GM12878 (cell line): ENCODE results near the gene ATP5ME.

Experiments used
- POLR2A ChIP-seq: IDR thresholded peaks from 2 replicates; pipeline ENCODE4 v1.6.1; 2011; ENCODE audit warnings: low read depth, mild to moderate bottlenecking, low read length
- POLR2AphosphoS5 ChIP-seq: IDR thresholded peaks from 2 replicates; pipeline ENCODE4 v1.6.1; 2011; ENCODE audit warnings: mild to moderate bottlenecking, low read length, inconsistent platforms
- RAD21 ChIP-seq: IDR thresholded peaks from 2 replicates; pipeline ENCODE4 v1.6.1; 2011; ENCODE audit warnings: mild to moderate bottlenecking, low read depth, low read length, moderate library complexity; ENCODE audit not compliant: insufficient read depth
- RCOR1 ChIP-seq: conservative IDR thresholded peaks from 2 replicates; pipeline ENCODE4 v1.6.1; 2012; ENCODE audit warnings: low read depth, low read length, improper control_type of control experiment
- RFX5 ChIP-seq: IDR thresholded peaks from 2 replicates; pipeline ENCODE4 v1.6.1; 2011; ENCODE audit warnings: low read depth, low read length, improper control_type of control experiment
- TAF1 ChIP-seq: IDR thresholded peaks from 2 replicates; pipeline ENCODE4 v1.6.1; 2011; ENCODE audit warnings: mild to moderate bottlenecking, low read depth, low read length, borderline replicate concordance
- TF ChIP-seq, protein P1 (sequence below), 3 experiments: IDR thresholded peaks in 2 of 3; conservative IDR thresholded peaks in 1 of 3; 2 replicates each; pipeline ENCODE4 v1.5.1; 2011; ENCODE audit warnings: low read depth in 3 of 3, low read length in 3 of 3, mild to moderate bottlenecking in 3 of 3, control low read depth in 2 of 3, moderate library complexity in 2 of 3, inconsistent platforms in 1 of 3, mixed read lengths in 1 of 3; ENCODE audit not compliant: control insufficient read depth in 2 of 3, insufficient read depth in 1 of 3; ENCODE audit errors: extremely low read depth in 1 of 3
- TF ChIP-seq, protein P2 (sequence below): IDR thresholded peaks from 2 replicates; pipeline ENCODE4 v1.6.1; 2012; ENCODE audit warnings: mild to moderate bottlenecking, low read depth, low read length
- TF ChIP-seq, protein P3 (sequence below): IDR thresholded peaks from 2 replicates; pipeline ENCODE4 v1.6.1; 2011; ENCODE audit warnings: low read depth, low read length, improper control_type of control experiment, borderline replicate concordance

DNA sequence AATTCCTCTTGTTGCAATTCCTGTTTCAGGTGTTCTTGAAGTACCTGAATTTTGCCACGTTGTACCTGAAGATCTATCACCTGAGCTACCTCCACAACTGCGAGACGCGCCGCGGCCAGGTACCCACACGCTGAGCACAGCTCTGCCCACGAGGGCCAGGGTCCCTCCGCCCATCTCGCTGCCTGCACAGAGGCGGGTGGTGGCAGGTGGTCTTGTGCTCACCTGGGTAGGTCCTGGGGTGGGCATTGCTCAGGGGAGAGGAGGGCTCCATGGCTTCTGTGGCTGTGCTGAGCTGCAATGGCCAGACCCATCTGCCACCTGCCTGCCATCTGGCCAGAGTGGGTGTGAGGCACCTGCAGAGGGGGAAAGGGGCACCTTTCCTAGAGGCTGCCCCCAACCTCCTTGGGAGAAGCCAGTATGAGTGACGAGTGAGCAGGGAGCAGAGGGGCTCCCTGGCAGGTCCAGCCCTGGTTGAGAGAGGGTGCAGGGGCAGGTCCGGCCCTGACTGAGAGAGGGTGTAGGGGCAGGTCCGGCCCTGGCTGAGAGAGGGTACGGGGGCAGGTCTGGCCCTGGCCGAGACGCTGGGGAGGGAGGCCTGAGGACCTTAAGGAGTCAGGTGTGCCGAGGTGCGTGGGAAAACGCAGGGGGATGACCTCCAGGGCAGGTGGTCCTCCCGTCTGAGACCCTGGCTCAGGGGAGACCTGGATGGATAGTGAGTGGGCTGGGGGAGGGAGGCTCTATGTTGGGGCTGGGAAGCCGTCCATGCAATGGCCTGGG lies 38.0 kb downstream of the ATP5ME start:
- TF ChIP-seq, protein P1, sequence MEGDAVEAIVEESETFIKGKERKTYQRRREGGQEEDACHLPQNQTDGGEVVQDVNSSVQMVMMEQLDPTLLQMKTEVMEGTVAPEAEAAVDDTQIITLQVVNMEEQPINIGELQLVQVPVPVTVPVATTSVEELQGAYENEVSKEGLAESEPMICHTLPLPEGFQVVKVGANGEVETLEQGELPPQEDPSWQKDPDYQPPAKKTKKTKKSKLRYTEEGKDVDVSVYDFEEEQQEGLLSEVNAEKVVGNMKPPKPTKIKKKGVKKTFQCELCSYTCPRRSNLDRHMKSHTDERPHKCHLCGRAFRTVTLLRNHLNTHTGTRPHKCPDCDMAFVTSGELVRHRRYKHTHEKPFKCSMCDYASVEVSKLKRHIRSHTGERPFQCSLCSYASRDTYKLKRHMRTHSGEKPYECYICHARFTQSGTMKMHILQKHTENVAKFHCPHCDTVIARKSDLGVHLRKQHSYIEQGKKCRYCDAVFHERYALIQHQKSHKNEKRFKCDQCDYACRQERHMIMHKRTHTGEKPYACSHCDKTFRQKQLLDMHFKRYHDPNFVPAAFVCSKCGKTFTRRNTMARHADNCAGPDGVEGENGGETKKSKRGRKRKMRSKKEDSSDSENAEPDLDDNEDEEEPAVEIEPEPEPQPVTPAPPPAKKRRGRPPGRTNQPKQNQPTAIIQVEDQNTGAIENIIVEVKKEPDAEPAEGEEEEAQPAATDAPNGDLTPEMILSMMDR (IDR thresholded peaks at IDR 0.05 in 2 of 3, conservative IDR thresholded peaks at IDR 0.05 in 1 of 3; ENCODE audit: control insufficient read depth in 2 of 3, extremely low read depth in 1 of 3, insufficient read depth in 1 of 3, low read depth in 3 of 3, low read length in 3 of 3) = no peak
- TF ChIP-seq, protein P2, sequence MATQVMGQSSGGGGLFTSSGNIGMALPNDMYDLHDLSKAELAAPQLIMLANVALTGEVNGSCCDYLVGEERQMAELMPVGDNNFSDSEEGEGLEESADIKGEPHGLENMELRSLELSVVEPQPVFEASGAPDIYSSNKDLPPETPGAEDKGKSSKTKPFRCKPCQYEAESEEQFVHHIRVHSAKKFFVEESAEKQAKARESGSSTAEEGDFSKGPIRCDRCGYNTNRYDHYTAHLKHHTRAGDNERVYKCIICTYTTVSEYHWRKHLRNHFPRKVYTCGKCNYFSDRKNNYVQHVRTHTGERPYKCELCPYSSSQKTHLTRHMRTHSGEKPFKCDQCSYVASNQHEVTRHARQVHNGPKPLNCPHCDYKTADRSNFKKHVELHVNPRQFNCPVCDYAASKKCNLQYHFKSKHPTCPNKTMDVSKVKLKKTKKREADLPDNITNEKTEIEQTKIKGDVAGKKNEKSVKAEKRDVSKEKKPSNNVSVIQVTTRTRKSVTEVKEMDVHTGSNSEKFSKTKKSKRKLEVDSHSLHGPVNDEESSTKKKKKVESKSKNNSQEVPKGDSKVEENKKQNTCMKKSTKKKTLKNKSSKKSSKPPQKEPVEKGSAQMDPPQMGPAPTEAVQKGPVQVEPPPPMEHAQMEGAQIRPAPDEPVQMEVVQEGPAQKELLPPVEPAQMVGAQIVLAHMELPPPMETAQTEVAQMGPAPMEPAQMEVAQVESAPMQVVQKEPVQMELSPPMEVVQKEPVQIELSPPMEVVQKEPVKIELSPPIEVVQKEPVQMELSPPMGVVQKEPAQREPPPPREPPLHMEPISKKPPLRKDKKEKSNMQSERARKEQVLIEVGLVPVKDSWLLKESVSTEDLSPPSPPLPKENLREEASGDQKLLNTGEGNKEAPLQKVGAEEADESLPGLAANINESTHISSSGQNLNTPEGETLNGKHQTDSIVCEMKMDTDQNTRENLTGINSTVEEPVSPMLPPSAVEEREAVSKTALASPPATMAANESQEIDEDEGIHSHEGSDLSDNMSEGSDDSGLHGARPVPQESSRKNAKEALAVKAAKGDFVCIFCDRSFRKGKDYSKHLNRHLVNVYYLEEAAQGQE = no peak
- TF ChIP-seq, protein P3, sequence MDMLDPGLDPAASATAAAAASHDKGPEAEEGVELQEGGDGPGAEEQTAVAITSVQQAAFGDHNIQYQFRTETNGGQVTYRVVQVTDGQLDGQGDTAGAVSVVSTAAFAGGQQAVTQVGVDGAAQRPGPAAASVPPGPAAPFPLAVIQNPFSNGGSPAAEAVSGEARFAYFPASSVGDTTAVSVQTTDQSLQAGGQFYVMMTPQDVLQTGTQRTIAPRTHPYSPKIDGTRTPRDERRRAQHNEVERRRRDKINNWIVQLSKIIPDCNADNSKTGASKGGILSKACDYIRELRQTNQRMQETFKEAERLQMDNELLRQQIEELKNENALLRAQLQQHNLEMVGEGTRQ = no peak
- no peak for TF ChIP-seq POLR2A
- no peak for TF ChIP-seq RAD21
- TF ChIP-seq RFX5 = no peak
- TF ChIP-seq TAF1 = no peak
- TF ChIP-seq POLR2AphosphoS5 = no peak
- TF ChIP-seq RCOR1 = no peak
